ENCODE results near the gene TNFRSF25.

TNFRSF25 gene

GRCh38 chr1:6486433-6487011 is 20.5 kb upstream of the TNFRSF25 start:
- peak; percentile 95 for DNase-seq

- DNase-seq: no peak
These were observed 19.5 kb upstream of the TNFRSF25 start for GRCh38 chr1:6485168-6486101.

- DNase-seq: no peak
These were observed 18.8 kb upstream of the TNFRSF25 start for GRCh38 chr1:6484826-6485167.

- DNase-seq: no peak
These were observed 17.8 kb upstream of the TNFRSF25 start for GRCh38 chr1:6483761-6484117.

- no peak for DNase-seq
These were observed 17.2 kb upstream of the TNFRSF25 start for GRCh38 chr1:6483017-6483760.

GRCh38 chr1:6481820-6482219 is 15.8 kb upstream of the TNFRSF25 start:
- no peak for DNase-seq

- no peak for DNase-seq
These were observed 11.3 kb upstream of the TNFRSF25 start for GRCh38 chr1:6477039-6477820.

- DNase-seq: no peak
These were observed 10.5 kb upstream of the TNFRSF25 start for GRCh38 chr1:6476483-6476882.

GRCh38 chr1:6475381-6476133 is 9.6 kb upstream of the TNFRSF25 start:
- peak; percentile 94 for DNase-seq

- DNase-seq: no peak
These were observed 8.9 kb upstream of the TNFRSF25 start for GRCh38 chr1:6474815-6475282.

- DNase-seq: no peak
These were observed 8.2 kb upstream of the TNFRSF25 start for GRCh38 chr1:6473974-6474814.

- no peak for DNase-seq
These were observed 7.2 kb upstream of the TNFRSF25 start for GRCh38 chr1:6473156-6473555.

GRCh38 chr1:6472391-6472790 is 6.4 kb upstream of the TNFRSF25 start:
- no peak for DNase-seq

- DNase-seq: no peak
These were observed 6.0 kb upstream of the TNFRSF25 start for GRCh38 chr1:6471970-6472368.

GRCh38 chr1:6471086-6471969 is 5.4 kb upstream of the TNFRSF25 start:
- DNase-seq: peak; percentile 78

- DNase-seq: peak; percentile 72
These were observed 4.4 kb upstream of the TNFRSF25 start for GRCh38 chr1:6470132-6471085.

- no peak for DNase-seq
These were observed 2.9 kb upstream of the TNFRSF25 start for GRCh38 chr1:6468729-6469461.

Measured in activated effector memory CD4-positive, alpha-beta T cell treated with anti-CD3 and anti-CD28 coated beads, Interleukin-2, amount 50 U/mL, for 16 hours (primary cell).